ENCODE results near the gene ZNF672. TPM values are rescaled to one million over a fixed set of nuclear protein-coding genes. Genes with fewer than 3 reads are reported as not detected.

The ZNF672 gene
- total and polyA plus RNA-seq, 2 of the 13 experiments (the other 11 are each of a cell fraction or from before 2014, with no cell fraction given) = 17.2 to 22.9 TPM

DNA sequence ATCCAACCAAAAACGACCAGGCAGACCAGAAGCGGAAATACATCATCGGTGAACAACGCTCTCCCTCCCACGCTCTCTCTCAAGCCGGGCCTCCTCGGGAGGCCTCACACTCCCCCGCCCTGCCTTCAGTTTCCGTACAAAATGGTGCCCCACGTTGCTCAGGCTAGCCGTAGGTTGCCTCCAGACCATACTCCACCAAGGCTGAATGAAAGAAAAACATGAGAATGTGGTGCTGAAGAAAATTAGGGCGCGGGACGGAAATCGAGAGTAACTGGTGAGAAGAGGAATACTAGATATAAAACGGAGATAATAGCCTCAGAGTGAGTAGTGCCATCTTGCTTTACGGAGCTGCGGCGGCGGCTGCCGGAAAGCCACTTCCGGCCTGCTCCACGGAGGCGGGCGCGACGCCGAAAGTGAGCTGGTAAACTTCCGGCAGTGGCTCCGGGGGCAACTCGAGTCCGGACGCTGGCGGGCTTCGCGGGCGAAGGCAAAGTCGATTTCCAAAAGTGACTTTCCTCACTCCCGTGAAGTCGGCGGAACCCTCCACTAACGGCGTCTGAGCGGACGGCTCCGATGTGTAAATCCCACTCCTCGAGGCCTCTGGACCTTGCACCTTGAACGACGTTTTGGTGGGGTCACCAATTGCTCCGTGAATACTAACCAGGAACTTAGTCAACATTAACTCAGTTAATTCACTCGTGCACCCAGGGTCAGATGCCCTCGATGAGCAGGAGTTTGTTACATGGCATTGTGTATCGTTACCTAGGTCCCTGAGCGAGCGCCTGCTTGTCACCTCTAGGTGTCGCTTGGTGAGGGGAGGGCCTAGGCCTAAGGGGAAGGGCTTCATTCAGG lies 11.9 kb upstream of the ZNF672 start, which contains the start of gene SH3BP5L (continued):
- TF ChIP-seq RARG (CRISPR knock-in tag; IDR thresholded peaks at IDR 0.05; ENCODE audit: low read depth) = no peak
- TF ChIP-seq, protein P1, sequence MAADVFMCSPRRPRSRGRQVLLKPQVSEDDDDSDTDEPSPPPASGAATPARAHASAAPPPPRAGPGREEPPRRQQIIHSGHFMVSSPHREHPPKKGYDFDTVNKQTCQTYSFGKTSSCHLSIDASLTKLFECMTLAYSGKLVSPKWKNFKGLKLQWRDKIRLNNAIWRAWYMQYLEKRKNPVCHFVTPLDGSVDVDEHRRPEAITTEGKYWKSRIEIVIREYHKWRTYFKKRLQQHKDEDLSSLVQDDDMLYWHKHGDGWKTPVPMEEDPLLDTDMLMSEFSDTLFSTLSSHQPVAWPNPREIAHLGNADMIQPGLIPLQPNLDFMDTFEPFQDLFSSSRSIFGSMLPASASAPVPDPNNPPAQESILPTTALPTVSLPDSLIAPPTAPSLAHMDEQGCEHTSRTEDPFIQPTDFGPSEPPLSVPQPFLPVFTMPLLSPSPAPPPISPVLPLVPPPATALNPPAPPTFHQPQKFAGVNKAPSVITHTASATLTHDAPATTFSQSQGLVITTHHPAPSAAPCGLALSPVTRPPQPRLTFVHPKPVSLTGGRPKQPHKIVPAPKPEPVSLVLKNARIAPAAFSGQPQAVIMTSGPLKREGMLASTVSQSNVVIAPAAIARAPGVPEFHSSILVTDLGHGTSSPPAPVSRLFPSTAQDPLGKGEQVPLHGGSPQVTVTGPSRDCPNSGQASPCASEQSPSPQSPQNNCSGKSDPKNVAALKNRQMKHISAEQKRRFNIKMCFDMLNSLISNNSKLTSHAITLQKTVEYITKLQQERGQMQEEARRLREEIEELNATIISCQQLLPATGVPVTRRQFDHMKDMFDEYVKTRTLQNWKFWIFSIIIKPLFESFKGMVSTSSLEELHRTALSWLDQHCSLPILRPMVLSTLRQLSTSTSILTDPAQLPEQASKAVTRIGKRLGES (CRISPR knock-in tag; IDR thresholded peaks at IDR 0.05; ENCODE audit: borderline replicate concordance) = no peak
- TF ChIP-seq ZC3H13 (CRISPR knock-in tag; IDR thresholded peaks at IDR 0.05) = peak; percentile 92
- peak; percentile 62; the same call in 1 of the 2 replicates for TF ChIP-seq CCDC6 (CRISPR knock-in tag; IDR thresholded peaks at IDR 0.05)
- TF ChIP-seq NCOA1 (CRISPR knock-in tag; IDR thresholded peaks at IDR 0.05) = peak; percentile 87; the same call in 1 of the 2 replicates
- TF ChIP-seq, protein P2, sequence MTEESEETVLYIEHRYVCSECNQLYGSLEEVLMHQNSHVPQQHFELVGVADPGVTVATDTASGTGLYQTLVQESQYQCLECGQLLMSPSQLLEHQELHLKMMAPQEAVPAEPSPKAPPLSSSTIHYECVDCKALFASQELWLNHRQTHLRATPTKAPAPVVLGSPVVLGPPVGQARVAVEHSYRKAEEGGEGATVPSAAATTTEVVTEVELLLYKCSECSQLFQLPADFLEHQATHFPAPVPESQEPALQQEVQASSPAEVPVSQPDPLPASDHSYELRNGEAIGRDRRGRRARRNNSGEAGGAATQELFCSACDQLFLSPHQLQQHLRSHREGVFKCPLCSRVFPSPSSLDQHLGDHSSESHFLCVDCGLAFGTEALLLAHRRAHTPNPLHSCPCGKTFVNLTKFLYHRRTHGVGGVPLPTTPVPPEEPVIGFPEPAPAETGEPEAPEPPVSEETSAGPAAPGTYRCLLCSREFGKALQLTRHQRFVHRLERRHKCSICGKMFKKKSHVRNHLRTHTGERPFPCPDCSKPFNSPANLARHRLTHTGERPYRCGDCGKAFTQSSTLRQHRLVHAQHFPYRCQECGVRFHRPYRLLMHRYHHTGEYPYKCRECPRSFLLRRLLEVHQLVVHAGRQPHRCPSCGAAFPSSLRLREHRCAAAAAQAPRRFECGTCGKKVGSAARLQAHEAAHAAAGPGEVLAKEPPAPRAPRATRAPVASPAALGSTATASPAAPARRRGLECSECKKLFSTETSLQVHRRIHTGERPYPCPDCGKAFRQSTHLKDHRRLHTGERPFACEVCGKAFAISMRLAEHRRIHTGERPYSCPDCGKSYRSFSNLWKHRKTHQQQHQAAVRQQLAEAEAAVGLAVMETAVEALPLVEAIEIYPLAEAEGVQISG (CRISPR knock-in tag; IDR thresholded peaks at IDR 0.05) = peak; percentile 96
- TF ChIP-seq, protein P3, sequence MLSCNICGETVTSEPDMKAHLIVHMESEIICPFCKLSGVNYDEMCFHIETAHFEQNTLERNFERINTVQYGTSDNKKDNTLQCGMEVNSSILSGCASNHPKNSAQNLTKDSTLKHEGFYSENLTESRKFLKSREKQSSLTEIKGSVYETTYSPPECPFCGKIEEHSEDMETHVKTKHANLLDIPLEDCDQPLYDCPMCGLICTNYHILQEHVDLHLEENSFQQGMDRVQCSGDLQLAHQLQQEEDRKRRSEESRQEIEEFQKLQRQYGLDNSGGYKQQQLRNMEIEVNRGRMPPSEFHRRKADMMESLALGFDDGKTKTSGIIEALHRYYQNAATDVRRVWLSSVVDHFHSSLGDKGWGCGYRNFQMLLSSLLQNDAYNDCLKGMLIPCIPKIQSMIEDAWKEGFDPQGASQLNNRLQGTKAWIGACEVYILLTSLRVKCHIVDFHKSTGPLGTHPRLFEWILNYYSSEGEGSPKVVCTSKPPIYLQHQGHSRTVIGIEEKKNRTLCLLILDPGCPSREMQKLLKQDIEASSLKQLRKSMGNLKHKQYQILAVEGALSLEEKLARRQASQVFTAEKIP (CRISPR knock-in tag; IDR thresholded peaks at IDR 0.05; ENCODE audit: borderline replicate concordance) = no peak
- no peak for TF ChIP-seq SNAPC2 (CRISPR knock-in tag; IDR thresholded peaks at IDR 0.05)
- TF ChIP-seq, protein P4, sequence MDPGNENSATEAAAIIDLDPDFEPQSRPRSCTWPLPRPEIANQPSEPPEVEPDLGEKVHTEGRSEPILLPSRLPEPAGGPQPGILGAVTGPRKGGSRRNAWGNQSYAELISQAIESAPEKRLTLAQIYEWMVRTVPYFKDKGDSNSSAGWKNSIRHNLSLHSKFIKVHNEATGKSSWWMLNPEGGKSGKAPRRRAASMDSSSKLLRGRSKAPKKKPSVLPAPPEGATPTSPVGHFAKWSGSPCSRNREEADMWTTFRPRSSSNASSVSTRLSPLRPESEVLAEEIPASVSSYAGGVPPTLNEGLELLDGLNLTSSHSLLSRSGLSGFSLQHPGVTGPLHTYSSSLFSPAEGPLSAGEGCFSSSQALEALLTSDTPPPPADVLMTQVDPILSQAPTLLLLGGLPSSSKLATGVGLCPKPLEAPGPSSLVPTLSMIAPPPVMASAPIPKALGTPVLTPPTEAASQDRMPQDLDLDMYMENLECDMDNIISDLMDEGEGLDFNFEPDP (CRISPR knock-in tag; conservative IDR thresholded peaks at IDR 0.05) = 0 out of 2 replicates have a peak, but pooled peaks have one; percentile 84
- TF ChIP-seq, protein P5, sequence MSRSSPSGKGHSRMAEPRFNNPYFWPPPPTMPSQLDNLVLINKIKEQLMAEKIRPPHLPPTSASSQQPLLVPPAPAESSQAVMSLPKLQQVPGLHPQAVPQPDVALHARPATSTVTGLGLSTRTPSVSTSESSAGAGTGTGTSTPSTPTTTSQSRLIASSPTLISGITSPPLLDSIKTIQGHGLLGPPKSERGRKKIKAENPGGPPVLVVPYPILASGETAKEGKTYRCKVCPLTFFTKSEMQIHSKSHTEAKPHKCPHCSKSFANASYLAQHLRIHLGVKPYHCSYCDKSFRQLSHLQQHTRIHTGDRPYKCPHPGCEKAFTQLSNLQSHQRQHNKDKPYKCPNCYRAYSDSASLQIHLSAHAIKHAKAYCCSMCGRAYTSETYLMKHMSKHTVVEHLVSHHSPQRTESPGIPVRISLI (CRISPR knock-in tag; IDR thresholded peaks at IDR 0.05; ENCODE audit: borderline replicate concordance) = peak; percentile 38; the same call in 1 of the 2 replicates
- TF ChIP-seq, protein P6, sequence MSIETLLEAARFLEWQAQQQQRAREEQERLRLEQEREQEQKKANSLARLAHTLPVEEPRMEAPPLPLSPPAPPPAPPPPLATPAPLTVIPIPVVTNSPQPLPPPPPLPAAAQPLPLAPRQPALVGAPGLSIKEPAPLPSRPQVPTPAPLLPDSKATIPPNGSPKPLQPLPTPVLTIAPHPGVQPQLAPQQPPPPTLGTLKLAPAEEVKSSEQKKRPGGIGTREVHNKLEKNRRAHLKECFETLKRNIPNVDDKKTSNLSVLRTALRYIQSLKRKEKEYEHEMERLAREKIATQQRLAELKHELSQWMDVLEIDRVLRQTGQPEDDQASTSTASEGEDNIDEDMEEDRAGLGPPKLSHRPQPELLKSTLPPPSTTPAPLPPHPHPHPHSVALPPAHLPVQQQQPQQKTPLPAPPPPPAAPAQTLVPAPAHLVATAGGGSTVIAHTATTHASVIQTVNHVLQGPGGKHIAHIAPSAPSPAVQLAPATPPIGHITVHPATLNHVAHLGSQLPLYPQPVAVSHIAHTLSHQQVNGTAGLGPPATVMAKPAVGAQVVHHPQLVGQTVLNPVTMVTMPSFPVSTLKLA (IDR thresholded peaks at IDR 0.05) = no peak
- no peak for TF ChIP-seq CHD2 (IDR thresholded peaks at IDR 0.05; ENCODE audit: low read depth, low read length)
- TF ChIP-seq KAT2B (IDR thresholded peaks at IDR 0.05; ENCODE audit: borderline replicate concordance, low read depth, low read length) = no peak
- no peak for TF ChIP-seq SRF (IDR thresholded peaks at IDR 0.05; ENCODE audit: low read depth, low read length)
- peak; percentile 92 for TF ChIP-seq RBFOX2 (IDR thresholded peaks at IDR 0.05; ENCODE audit: low read depth, low read length)
- 0 out of 2 replicates have a peak, but pooled peaks have one; percentile 75 for TF ChIP-seq RFXANK (CRISPR knock-in tag; IDR thresholded peaks at IDR 0.05)

Data from HepG2 (cell line).